Measurements from ENCODE around the gene NF1. TPM values are rescaled to one million over a fixed set of nuclear protein-coding genes. Genes with fewer than 3 reads are reported as not detected.

Gene NF1
- total and polyA plus RNA-seq, 2 experiments from 2014 or later: 8.4 to 45.9 TPM

DNA sequence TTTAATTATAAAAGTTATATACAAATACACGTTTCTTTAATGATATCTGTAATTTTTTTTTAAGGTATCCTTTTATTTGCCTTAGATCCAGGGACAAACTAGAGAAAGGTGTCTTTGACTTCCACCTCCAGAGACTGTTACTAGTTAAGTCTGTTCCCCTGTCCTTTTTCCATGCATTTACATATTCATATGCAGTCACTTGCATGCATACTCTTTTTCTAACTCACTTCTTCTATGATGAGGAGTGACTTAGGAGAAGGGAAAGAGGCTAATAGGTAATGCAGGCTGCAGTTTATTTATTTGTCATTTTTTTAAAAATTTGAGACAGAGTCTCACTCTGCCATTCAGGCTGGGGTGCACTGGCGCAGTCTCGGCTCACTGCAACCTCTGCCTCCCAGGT, 141.4 kb downstream of the NF1 start:
- no peaks in the 10 kb centered on the region for H3K4me1 ChIP-seq (ENCODE audit: insufficient read depth)
- H4K20me1 ChIP-seq (ENCODE audit: insufficient read depth, poor library complexity, severe bottlenecking): no peaks in the 10 kb centered on the region
- WGBS (ENCODE audit: low lambda C conversion rate, missing lambda C conversion rate): 96% methylated on average over 3 of the region's 3 CpGs
- no peak overlapping the region for H2AFZ ChIP-seq
- H3K79me2 ChIP-seq: no peaks in the 10 kb centered on the region
- no peaks in the 10 kb centered on the region for H3K9me2 ChIP-seq (replicated peaks; ENCODE audit: insufficient read depth)
- no peaks in the 10 kb centered on the region for H3K36me3 ChIP-seq (replicated peaks; ENCODE audit: insufficient read depth, low read depth)
- no peak for TF ChIP-seq EZH2 (IDR thresholded peaks at IDR 0.05; ENCODE audit: borderline replicate concordance)
- TF ChIP-seq CTCF (IDR thresholded peaks at IDR 0.05; ENCODE audit: poor library complexity): no peak
- no peak for TF ChIP-seq EZH2phosphoT487 (IDR thresholded peaks at IDR 0.05; ENCODE audit: low read depth, severe bottlenecking, unreplicated experiment)
- H3K27me3 ChIP-seq: no peaks in the 10 kb centered on the region
- H3K4me3 ChIP-seq: no peak overlapping the region
- no peak for DNase-seq (ENCODE audit: low spot score)
- H3K4me2 ChIP-seq: no peak overlapping the region
- H3K9me3 ChIP-seq (ENCODE audit: low read depth): no peaks in the 10 kb centered on the region
- no peak overlapping the region for H3K27ac ChIP-seq

DNA sequence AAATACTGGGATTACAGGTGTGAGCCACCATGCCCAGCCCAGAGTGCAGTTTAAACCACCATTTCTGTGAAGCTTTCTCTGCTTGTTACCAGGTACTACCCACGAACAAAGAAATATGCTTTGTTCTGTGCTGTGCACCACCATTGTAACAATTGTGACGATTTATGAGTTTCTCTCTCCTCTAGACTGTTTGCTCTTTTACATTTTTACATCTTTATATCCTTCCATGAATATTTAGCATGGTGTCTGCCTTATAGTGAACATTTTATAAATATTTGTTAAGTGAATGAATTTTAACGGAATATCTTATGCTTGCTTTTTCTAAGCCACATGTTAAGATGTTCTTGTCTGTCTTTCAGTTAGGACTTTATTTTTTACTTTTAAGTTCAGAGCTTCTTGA, 141.9 kb downstream of the NF1 start:
- Histone ChIP-seq H3K4me1 (ENCODE audit: insufficient read depth) (no peaks in the 10 kb centered on the region), H3K79me2 (no peaks in the 10 kb centered on the region), H3K9me2 (replicated peaks; ENCODE audit: insufficient read depth) (no peaks in the 10 kb centered on the region), H3K27me3 (no peaks in the 10 kb centered on the region), H3K27ac (no peak overlapping the region), H3K4me2 (no peak overlapping the region), H2AFZ (no peak overlapping the region), H4K20me1 (ENCODE audit: insufficient read depth, poor library complexity, severe bottlenecking) (no peaks in the 10 kb centered on the region), H3K4me3 (no peak overlapping the region), H3K36me3 (replicated peaks; ENCODE audit: insufficient read depth, low read depth) (no peaks in the 10 kb centered on the region), H3K9me3 (ENCODE audit: low read depth) (no peaks in the 10 kb centered on the region)
- 96% methylated on average over 3 of the region's 3 CpGs for WGBS (ENCODE audit: low lambda C conversion rate, missing lambda C conversion rate)
- TF ChIP-seq EZH2 (IDR thresholded peaks at IDR 0.05; ENCODE audit: borderline replicate concordance): no peak
- TF ChIP-seq CTCF (IDR thresholded peaks at IDR 0.05; ENCODE audit: poor library complexity): no peak
- no peak for TF ChIP-seq EZH2phosphoT487 (IDR thresholded peaks at IDR 0.05; ENCODE audit: low read depth, severe bottlenecking, unreplicated experiment)
- DNase-seq (ENCODE audit: low spot score): no peak

DNA sequence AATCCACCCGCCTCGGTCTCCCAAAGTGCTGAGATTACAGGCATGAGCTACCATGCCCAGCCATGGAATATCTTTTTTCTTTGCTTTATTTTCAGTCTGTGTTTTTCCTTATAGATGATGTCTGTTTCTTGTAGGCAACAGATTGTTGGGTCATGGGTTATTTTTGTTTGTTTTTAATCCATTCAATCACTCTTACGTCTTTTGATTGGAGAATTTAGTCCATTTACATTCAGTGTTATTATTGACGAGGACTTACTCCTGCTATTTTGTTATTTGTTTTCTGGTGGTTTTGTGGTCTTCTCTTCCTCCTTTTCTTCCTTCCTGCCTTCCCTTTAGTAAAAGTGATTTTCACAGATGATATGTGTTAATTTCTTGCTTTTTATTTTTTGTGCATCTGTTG, 146.3 kb downstream of the NF1 start:
- Histone ChIP-seq H2AFZ (no peak overlapping the region), H3K4me3 (no peak overlapping the region), H3K79me2 (no peaks in the 10 kb centered on the region), H3K4me2 (no peak overlapping the region), H3K36me3 (replicated peaks; ENCODE audit: insufficient read depth, low read depth) (no peaks in the 10 kb centered on the region), H3K9me2 (replicated peaks; ENCODE audit: insufficient read depth) (no peaks in the 10 kb centered on the region), H3K9me3 (ENCODE audit: low read depth) (no peaks in the 10 kb centered on the region), H3K4me1 (ENCODE audit: insufficient read depth) (no peaks in the 10 kb centered on the region), H3K27me3 (no peaks in the 10 kb centered on the region), H3K27ac (no peak overlapping the region), H4K20me1 (ENCODE audit: insufficient read depth, poor library complexity, severe bottlenecking) (no peaks in the 10 kb centered on the region)
- 96% methylated on average over 4 of the region's 4 CpGs for WGBS (ENCODE audit: low lambda C conversion rate, missing lambda C conversion rate)
- no peak for DNase-seq (ENCODE audit: low spot score)
- TF ChIP-seq CTCF (IDR thresholded peaks at IDR 0.05; ENCODE audit: poor library complexity) (no peak), EZH2phosphoT487 (IDR thresholded peaks at IDR 0.05; ENCODE audit: low read depth, severe bottlenecking, unreplicated experiment) (no peak), EZH2 (IDR thresholded peaks at IDR 0.05; ENCODE audit: borderline replicate concordance) (no peak)
